ENCODE measurements around the gene UACA.
"Not testable (repeated sequence)": the region's sequence is repeated elsewhere in the genome, so short reads cannot be mapped to it uniquely, and the experiment has no call there.

Gene UACA

DNA sequence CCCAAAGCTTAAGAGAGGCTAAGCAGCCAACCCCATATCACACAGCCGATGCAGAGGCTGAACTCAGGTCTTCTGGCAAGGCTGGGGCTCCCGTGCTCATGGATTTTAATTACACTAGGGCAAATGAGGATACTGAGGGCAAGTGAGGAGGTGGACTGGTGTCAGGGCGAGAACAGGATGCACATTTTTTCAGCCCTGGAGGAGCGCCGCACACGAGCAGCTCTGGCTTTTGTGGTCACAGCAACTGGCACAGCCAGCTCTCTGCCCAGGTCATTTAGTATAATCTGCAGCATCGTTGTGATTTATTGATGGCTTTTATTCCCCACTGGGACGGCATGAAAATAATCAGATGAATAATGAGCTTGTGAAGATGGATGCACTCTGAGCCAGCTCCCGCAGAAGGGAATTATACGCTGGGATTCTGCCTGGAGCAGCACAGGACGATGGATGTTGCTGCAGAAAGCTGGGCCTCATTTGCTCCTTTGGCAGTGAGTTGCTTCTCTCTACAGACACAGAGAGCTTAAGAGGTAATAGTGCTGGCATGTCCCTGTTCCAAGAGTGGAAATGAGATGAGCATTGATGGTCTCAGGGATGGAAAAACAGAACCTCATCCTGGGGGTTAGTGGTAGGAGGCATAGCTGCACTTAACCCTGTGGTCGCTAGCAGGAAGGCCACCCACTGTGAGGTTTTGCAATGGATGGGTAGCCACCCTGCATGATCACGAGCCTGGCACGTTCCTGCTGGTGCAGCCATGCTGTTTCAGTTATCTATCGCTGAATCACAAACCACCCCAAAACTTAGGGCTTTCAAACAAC, 135.4 kb downstream of the UACA start:
- DNase-seq (ENCODE audit: low spot score): no peak

DNA sequence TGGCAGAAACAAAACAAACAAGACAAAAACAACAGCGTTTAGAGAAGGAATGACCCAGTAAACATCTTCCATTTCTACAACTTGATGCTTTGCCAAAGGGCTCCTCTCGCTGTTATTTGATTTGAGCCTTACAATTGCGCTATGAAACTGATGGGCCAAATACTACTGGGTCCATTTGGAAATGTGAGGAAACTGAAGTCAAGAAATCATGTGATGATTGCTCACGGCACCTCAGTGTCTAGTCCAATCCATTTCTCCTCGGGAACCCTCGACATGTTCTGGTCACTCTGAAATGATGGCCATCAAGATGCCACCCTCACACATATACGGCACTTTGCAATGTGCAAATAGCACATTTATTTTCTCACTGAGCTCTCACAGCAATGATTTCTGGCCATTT, 136.0 kb downstream of the UACA start:
- no peak for DNase-seq (ENCODE audit: low spot score)

DNA sequence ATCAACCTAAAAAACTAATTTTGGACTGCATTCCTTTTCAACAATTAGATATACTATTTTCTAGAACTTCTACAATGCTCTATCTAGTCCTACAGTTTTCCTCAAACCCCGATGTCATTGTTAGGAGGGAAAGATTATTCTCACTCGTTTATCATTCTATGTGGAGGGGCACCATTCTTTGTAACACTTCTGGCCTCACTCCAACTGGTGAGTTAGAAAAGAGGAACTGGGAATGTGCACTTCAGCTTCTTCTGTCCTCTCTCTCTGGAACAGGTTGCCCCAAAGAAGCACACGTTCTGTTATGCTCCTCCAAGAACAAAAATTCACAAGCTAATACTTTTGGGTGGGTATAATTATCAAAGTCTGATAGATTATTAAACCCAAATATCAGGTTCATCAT, 137.9 kb downstream of the UACA start:
- DNase-seq (ENCODE audit: low spot score): no peak

DNA sequence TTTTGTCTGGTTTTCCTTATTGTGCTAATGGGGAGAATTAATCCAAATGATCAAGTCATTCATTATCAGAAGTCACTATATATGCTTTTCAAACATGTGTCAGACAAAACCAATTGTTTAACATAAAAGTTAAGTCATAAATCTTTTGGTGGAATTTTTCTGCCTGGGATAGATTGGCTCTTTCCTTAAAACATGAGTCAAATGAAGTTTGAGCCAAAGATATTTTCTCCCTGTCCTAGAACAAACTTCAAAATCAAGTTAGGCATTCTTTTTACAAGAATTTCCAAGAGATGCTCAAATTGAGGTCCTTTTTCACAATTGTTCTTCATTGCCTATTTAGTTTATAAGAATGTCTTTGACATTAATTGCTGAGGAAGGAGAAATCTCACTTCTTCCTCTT, 138.3 kb downstream of the UACA start:
- no peak for DNase-seq (ENCODE audit: low spot score)

DNA sequence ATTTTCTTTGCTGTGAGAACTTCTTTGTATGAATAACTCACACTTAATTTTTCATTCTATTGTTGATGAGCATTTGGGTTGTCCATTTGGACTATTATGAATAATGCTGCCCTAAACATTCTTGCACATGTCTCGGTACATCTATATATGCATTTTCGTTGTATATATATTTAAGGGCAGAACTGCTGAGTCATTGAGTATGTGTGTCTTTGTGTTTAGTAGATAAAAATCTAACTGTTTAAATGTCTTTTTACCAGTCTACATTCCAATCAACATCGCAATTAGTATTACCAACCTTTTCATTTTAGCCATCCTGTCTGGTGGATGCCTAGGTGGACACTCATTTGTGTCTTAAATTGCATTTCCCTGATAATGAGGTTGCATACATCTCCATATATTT, 144.4 kb downstream of the UACA start:
- no peak for DNase-seq (ENCODE audit: low spot score)

DNA sequence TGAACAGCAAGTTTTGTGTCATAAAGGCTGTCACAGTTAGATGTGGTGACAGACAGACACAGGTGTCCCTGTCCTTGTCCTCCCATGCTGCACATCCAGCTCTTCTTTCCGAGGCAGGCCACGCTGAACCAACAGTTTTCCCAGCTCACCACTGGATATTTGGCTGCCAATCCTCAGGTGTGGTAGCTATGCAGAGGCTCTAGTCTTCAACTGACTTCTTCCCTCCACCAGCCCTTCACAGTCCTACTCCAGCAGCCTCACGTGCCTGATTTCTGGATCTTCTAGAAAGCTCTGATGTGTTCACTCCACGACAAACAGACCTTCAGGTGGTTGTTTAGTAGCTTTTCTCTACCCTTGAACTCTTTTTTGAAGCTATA, 145.5 kb downstream of the UACA start:
- DNase-seq (ENCODE audit: low spot score): no peak

DNA sequence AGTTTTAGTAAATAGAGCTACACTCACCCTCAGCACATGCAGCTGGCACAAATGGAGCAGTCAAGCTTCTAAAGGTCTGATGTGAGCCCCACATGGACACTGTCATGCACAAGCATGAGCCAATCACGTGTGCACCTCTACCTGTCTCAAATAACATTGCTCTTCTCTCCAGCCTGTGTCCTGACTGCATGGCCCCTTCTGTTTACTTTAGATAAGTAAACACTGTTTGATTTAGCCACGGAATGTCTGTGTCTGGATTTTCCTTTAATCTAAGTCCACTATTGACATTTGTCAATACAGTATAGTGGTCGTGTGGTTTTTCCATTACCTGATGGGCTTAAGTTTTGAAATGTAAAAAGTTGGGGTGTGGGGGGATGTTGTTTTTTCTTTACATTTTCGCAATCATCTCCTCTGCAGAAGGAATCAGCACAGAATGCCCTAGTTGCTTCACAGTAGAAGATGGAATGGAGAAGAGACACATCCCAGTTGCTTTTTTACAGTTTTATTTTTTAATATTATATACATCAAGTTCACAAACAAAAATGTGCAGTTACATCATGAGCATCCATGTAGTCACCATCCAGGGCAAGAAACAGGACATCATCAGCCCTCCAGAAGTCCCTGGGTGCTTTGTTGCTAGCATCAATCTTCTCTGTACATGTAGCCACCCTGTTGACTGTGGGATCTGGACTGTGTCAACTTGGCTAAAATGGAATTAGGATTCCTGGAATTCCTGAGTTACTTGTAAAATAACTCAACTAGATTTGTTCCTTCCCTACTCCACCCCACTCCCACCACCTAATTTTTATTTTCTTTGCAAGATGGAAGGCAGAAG, 146.1 kb downstream of the UACA start:
- peak; percentile 31 for DNase-seq (ENCODE audit: low spot score)

DNA sequence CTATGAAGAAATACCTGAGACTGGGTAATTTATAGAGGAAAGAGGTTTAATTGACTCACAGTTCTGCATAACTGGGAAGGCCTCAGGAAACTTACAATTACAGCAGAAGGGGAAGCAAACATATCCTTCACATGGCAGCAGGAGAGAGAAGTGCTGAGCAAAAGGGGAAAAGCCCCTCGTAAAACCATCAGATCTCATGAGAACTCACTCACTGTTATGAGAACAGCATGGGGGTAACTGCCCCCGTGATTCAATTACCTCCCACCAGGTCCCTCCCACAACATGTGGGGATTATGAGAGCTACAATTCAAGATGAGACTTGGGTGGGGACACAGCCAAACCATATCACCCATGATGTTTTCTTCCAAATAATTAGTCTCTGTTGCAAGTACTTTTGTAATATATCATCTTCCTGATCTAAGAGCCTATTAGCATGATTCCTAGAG, 147.0 kb downstream of the UACA start:
- not testable (repeated sequence) for DNase-seq (ENCODE audit: low spot score)

DNA sequence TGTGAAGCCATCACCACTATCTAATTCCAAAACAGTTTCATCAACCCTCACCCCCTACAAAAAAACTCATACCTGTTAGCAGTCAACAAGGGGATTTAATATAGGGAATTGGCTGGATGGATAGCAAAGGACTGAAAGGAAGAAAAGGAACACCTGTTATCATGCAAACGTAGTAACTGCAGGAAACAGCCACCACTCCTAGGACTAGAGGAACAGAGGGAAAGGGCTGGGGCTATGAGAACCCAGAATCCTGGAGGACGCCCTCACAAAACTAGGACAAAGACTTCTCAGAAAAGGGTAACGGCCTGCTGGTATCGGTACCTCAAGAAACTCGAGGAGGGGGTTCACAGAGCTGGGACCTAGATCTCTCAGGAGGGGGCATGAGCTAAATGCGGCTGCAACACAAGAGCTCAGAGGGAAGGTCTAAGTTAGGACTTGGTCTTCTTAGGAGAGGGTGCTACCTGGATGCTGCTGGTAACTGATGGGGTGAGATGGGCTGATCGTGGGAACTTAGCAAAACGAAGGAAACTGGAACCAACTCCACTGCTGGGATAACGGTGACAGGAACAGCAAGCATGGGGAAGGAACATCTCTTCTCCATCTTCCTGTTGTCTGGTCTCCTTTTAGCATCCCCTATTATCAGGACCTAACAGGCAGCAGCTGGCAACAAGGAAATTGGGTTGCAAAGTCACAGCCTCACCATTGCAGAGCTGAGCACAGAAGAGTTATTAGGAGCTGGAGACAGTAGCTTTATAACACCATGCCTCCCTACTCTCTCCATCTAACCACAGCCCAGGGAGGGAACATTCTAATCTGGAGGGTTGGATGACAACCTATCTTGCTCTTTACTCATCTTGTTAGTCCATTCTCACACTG, 147.7 kb downstream of the UACA start:
- DNase-seq (ENCODE audit: low spot score): no peak

DNA sequence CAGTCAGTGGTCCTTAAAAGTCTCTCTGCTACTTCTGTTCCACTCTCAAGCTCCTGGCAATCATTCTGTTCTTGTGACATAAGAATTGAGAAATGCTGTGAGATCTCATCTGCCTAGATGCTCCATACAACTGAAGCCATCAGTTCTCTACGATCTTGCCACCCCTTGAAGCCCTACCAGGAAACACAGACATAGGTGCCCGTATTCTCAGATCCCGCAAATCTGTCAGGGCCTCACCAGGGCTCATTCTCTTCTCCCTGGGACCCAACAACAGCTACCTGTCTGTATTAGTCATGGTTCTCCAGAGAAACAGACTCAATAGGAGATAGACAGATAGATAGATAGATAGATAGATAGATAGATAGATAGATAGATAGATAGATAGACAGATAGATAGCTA, 149.1 kb downstream of the UACA start:
- no peak for DNase-seq (ENCODE audit: low spot score)

DNA sequence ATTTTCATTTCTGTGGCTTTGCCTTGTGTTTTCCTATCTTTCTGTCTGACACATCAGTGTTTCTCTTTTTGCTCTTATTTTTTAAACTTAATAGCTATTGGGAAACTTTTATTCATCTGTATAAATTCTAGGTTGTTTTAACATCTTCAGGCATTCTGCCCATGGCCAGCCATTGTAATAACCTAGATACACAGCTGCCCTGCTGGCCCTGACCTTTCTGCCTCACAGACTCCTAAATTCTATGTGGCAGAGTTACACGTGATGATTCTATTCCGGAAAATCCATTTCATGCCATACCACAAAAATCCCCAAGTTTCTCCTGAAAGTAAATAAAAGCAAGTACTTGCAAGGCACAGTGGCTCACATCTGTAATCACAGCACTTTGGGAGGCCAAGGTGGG, 150.1 kb downstream of the UACA start:
- DNase-seq (ENCODE audit: low spot score): no peak

DNA sequence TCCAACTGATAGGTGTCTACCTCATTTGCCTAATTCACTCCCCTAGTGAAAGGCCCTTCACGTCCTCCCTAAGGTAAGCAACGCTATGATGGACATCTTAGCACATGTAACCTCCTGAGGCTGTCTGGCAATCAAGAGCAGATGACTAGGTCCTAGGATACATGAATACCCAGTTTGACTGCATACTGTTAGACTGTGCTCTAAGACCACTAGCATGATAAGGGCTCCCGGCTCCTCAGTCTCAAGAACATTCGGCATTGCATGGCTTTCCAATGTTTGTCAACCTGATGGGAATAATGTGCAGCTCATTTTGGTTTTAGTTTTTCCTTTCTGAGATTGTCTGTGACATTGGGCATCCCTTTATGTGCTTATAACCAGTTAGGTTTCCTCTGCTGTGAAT, 152.1 kb downstream of the UACA start:
- no peak for DNase-seq (ENCODE audit: low spot score)

DNA sequence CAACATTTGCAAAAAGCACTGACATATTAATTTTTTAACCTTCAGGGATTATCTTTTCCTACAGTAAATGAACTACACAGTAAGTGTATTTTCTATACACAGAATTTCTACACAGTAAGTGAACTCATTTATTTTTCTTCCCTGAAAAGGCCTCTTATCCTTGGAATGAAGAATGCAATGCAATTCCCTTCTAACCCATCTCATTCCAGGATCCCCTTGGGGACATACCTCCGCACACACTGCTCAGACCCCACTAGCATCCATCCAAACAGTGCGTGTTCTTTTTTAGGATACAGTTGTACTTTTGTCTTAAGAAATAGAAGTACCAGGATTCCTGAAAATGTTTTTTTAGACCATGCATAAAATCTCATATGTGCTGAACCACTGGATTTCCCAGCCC, 152.8 kb downstream of the UACA start:
- no peak for DNase-seq (ENCODE audit: low spot score)

DNA sequence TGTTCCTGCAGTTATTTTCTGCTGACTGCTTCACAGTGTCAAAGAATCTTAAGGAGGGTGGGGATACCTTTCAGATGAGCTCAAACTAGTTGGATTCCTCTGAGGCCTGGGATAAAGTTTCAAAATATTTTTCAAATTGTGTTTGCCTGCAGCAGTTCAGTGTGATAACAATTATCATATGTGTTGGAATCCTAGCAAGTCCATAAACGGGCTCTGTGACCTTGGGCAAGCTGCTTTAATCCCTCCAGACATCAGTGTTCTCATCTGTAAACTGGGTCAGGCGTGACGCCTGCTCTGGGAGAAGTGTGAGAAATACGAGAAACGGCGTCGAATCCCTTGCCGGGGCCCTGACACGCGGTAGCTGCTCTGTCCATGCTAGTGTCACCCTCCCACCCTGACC, 153.5 kb downstream of the UACA start:
- no peak for DNase-seq (ENCODE audit: low spot score)

DNA sequence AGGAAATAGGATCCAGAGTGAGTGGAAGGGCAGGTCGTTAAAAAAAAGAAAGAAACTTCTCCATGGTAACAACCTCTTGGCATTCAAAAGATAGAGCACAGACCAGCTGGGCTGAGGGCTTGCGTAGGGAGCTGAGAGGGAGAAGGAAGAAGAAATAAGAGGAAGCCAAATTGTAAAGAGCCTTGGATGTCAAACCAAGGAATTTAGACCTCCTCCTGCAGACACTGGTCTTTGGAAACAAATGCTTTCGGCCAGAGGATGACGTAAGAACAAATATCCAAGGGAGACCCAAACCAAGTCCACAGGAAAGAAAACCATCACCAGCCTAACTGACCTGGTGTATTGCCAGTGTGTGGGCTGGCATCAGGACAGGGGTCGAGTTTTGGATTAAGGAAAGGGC, 155.2 kb downstream of the UACA start:
- no peak for DNase-seq (ENCODE audit: low spot score)

DNA sequence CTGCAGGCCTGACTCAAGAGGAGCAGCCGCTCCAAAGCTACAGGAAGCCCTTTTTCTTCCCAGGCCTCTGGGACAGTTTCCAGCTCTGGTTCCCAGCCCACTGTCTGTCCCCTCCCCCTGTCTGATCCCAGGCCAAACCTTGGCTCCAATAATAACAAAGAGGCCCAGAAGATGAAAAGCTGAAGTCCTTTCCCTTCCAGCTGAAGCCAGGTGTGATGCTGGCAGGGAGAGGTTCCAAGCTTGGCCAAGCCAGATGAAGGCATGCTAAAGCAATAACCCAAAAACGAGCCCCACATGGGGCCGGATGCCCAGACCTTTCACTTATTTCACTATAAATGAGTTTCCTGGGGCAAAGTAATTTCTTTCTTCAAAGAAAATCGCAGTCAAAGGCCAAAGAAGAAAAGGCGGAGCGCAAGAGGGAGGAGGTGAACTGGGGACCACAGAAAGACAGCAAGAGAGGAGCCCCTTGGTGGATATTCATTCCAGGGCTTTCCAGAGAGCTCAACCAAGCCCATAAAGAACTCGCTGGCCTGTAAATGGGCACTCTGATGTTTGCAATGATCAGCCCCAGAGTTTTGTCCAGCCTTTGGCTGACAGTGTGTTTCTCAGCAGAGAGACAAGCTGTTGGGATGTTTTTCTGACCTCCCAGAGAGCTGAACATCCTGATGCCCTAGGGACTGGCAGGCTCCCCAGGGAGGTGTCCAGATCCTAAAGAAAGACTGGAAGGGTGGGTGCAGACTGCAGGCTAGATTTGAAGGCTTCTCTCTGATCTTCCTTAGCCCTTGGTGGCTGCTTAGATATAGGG, 157.6 kb downstream of the UACA start:
- peak; percentile 32 for DNase-seq (ENCODE audit: low spot score)

DNA sequence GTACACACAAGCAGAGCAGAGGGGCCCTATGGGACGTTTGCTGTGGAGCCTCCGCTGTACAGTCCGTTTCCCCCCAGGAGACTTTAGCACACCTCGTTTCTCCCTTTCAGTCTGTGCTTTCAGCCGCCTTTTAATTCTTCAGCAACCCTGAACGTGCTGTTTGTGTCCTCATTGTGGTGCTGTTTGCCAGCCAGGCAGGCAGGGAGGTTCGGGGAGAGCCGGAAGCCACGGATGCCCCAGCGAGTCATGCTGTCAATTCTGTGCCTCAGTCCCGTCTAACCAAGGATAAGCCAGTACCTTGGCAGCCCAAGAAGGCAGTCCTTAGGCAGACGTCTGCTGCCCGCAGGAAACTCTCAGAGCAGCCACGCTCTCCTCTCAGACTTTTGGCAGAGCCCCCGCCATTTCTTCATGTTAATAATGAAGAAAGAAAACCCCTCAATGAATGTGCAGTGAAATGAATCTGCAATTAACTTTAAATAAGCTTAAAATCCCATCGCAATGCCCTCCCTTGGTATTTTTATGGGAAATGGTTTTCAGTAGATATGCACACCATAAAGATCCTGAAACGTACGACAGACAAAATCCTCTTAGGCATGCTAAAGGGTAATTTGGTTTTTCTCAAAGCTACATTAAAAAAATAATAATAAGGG, 158.6 kb downstream of the UACA start:
- DNase-seq (ENCODE audit: low spot score): no peak

Data from hepatic stellate cell (primary cell).